HepG2 (cell line): ENCODE data around the gene RNF13. TPM values are rescaled to one million over a fixed set of nuclear protein-coding genes. Genes with fewer than 3 reads are reported as not detected.

Experiments
- ATAC-seq: fragments of 200-7000 bp; cut with Tn5 transposase; 3 replicates; pipeline ENCODE4 v1.9.1; 2020; ENCODE audit warnings: mild to moderate bottlenecking, moderate library complexity
- BruUV-seq: library from RNA; stranded (reverse); fragments of 400-500 nt; replicated peaks from 2 replicates; lab custom pipeline; 2021; lab: Mats Ljungman, UMichigan
- CTCF ChIA-PET: fragments of 300-600 bp; formaldehyde crosslinking; extraction: SDS; loops from one replicate; lab custom pipeline; 2021; ENCODE audit warnings: low total read pairs, inconsistent platforms, low intra/inter-chr PET ratio; lab: Yijun Ruan, JAX
- POLR2A ChIA-PET: fragments of 350-600 bp; sonication (Branson Sonifier 250); formaldehyde crosslinking; loops from one replicate; lab custom pipeline; 2020; ENCODE audit warnings: antibody characterized with exemption, inconsistent platforms; lab: Yijun Ruan, JAX
- DNase-seq: peaks from one replicate; pipeline ENCODE4 v3.0.0-alpha.2; 2015; ENCODE audit warnings: low spot score
- FAIRE-seq: peaks from 3 replicates; lab custom pipeline; 2011; peaks lifted over from hg19 to GRCh38; lab: Jason Lieb, UNC
- H2AFZ ChIP-seq: one replicate; pipeline ENCODE4 v1.6.1; 2011; ENCODE audit warnings: low read length, inconsistent platforms
- H3K27ac ChIP-seq: fragments of 300-600 bp; 3 replicates; pipeline ENCODE4 v1.8.0; 2011; ENCODE audit warnings: mixed run types, mild to moderate bottlenecking, mixed read lengths, low read length, inconsistent platforms; ENCODE audit not compliant: insufficient read depth; ENCODE audit errors: extremely low read length
- H3K27me3 ChIP-seq, 2 experiments: fragments of 200-600 bp in 1 of 2; 2 replicates in 1 of 2; 3 replicates in 1 of 2; pipeline versions ENCODE4 v1.6.0 to v1.8.0; 2011; ENCODE audit warnings: low read length in 2 of 2, mild to moderate bottlenecking in 2 of 2, moderate library complexity in 2 of 2, inconsistent platforms in 1 of 2; ENCODE audit not compliant: insufficient read depth in 2 of 2, control insufficient read depth in 1 of 2
- H3K36me3 ChIP-seq, 2 experiments: fragments of 200-600 bp in 1 of 2; replicated peaks in 1 of 2; 2 replicates in 1 of 2; 3 replicates in 1 of 2; pipeline versions ENCODE4 v1.5.1 to v1.8.0; 2011; ENCODE audit warnings: low read length in 2 of 2, inconsistent platforms in 1 of 2; ENCODE audit not compliant: insufficient read depth in 2 of 2, control insufficient read depth in 1 of 2
- H3K4me1 ChIP-seq: 2 replicates; pipeline ENCODE4 v1.5.1; 2012; ENCODE audit warnings: low read length, inconsistent platforms; ENCODE audit not compliant: insufficient read depth
- H3K4me2 ChIP-seq: 2 replicates; pipeline ENCODE4 v1.6.0; 2011; ENCODE audit warnings: low read depth, low read length, inconsistent platforms
- H3K4me3 ChIP-seq, 3 experiments: fragments of 200-600 bp in 1 of 3; sonication (generic), shearing (Covaris generic) in 1 of 3; replicated peaks in 1 of 3; 2 replicates each; pipeline ENCODE4 v1.5.1; 2011 to 2016; ENCODE audit warnings: low read length in 3 of 3, inconsistent platforms in 2 of 3, low read depth in 2 of 3, mild to moderate bottlenecking in 2 of 3, control low read depth in 1 of 3, mixed read lengths in 1 of 3; ENCODE audit not compliant: insufficient read depth in 1 of 3
- H3K79me2 ChIP-seq: one replicate; pipeline ENCODE4 v1.6.1; 2011; ENCODE audit warnings: low read length, inconsistent platforms; ENCODE audit not compliant: insufficient read depth
- H3K9ac ChIP-seq: 2 replicates; pipeline ENCODE4 v1.6.0; 2011; ENCODE audit warnings: mild to moderate bottlenecking, low read depth, low read length, inconsistent platforms; ENCODE audit not compliant: insufficient read depth
- H3K9me3 ChIP-seq: 2 replicates; pipeline ENCODE4 v1.5.1; 2012; ENCODE audit warnings: mild to moderate bottlenecking, low read length
- H4K20me1 ChIP-seq: 2 replicates; pipeline ENCODE4 v1.6.0; 2011; ENCODE audit warnings: inconsistent platforms, mild to moderate bottlenecking, low read length, moderate library complexity; ENCODE audit not compliant: insufficient read depth
- ATAD3A ChIP-seq: sonication (generic); formaldehyde crosslinking; IDR thresholded peaks from 2 replicates; pipeline ENCODE4 v1.4.0; 2020; ENCODE audit warnings: missing genetic modification reagents
- BORCS8-MEF2B ChIP-seq: sonication (generic); formaldehyde crosslinking; IDR thresholded peaks from 2 replicates; pipeline ENCODE4 v1.8.0; 2022; ENCODE audit warnings: mild to moderate bottlenecking, missing genetic modification reagents
- IKZF1 ChIP-seq: fragments of 450-650 bp; IDR thresholded peaks from 2 replicates; pipeline ENCODE4 v1.7.1; 2016
- RELA ChIP-seq: sonication (generic); formaldehyde crosslinking; IDR thresholded peaks from 2 replicates; pipeline ENCODE4 v1.4.0; 2020; ENCODE audit warnings: missing genetic modification reagents
- SRSF4 ChIP-seq: fragments of 200-400 bp; formaldehyde crosslinking; IDR thresholded peaks from one replicate; pipeline ENCODE4 v1.6.1; 2018; ENCODE audit warnings: mild to moderate bottlenecking, low read depth, low read length, moderate library complexity; ENCODE audit not compliant: poor library complexity, severe bottlenecking
- XBP1 ChIP-seq: sonication (generic); formaldehyde crosslinking; IDR thresholded peaks from 2 replicates; pipeline ENCODE4 v1.5.0; 2020; ENCODE audit warnings: missing genetic modification reagents
- ZBTB20 ChIP-seq: sonication (generic); formaldehyde crosslinking; IDR thresholded peaks from 2 replicates; pipeline ENCODE4 v1.8.1; 2023; ENCODE audit warnings: missing genetic modification reagents, low read depth, mild to moderate bottlenecking, borderline replicate concordance
- ZMYM3 ChIP-seq: sonication (generic); formaldehyde crosslinking; IDR thresholded peaks from 2 replicates; pipeline ENCODE4 v1.5.1; 2020; ENCODE audit warnings: mild to moderate bottlenecking, missing genetic modification reagents
- ZNF264 ChIP-seq: sonication (generic); formaldehyde crosslinking; IDR thresholded peaks from 2 replicates; pipeline ENCODE4 v1.4.0; 2020; ENCODE audit warnings: missing genetic modification reagents
- WGBS: methylation state at CpG from one replicate; pipeline ENCODE4 v1.1.6; 2017; ENCODE audit warnings: low lambda C conversion rate; 5-methylcytosine and 5-hydroxymethylcytosine counted together
- in situ Hi-C: cut with HindIII; loops from 2 replicates; pipeline ENCODE4 v1.10.0; 2017; ENCODE audit warnings: low pct_unique_long_range_greater_than_20kb; ENCODE audit not compliant: extremely low pct_ligation_motif_present
- intact Hi-C: fragments of 100-400 bp; cut with micrococcal nuclease; formaldehyde crosslinking; loops from one replicate; pipeline ENCODE4 v1.10.0; 2022; ENCODE audit not compliant: unreplicated experiment
- polyA plus RNA-seq, 8 experiments: library from polyadenylated mRNA; depleted of rRNA in 3 of 8; stranded (reverse) in 7 of 8; unstranded in 1 of 8; fragments of >200 nt; fragmentation: Illumina TruSeq in 4 of 8; extraction: Trizol in 4 of 8; gene quantifications; 2 replicates each; pipeline versions ENCODE4 v1.2.1 to v1.2.3, GENCODE V29; 2011 to 2016; ENCODE audit warnings: low read depth in 4 of 8, missing spikeins in 1 of 8, mixed read lengths in 1 of 8; ENCODE audit not compliant: insufficient read depth in 1 of 8
- total RNA-seq, 5 experiments: library from RNA; depleted of rRNA; stranded (reverse); fragments of >200 nt; fragmentation: Illumina TruSeq; extraction: Trizol; gene quantifications; 2 replicates each; pipeline ENCODE4 v1.2.3, GENCODE V29; 2016; ENCODE audit warnings: low read depth in 1 of 5
- TF ChIP-seq, protein P1 (sequence below): sonication (generic); formaldehyde crosslinking; IDR thresholded peaks from 2 replicates; pipeline ENCODE4 v1.5.0; 2020; ENCODE audit warnings: mild to moderate bottlenecking, missing genetic modification reagents
- TF ChIP-seq, protein P2 (sequence below): sonication (generic); formaldehyde crosslinking; IDR thresholded peaks from 2 replicates; pipeline ENCODE4 v1.4.0; 2020; ENCODE audit warnings: missing genetic modification reagents
- TF ChIP-seq, protein P3 (sequence below): sonication (generic); formaldehyde crosslinking; conservative IDR thresholded peaks from 2 replicates; pipeline ENCODE4 v1.4.0; 2020; ENCODE audit warnings: missing genetic modification reagents

The RNF13 gene
- total and polyA plus RNA-seq, 2 of the 13 experiments (the other 11 are each of a cell fraction or from before 2014, with no cell fraction given): 39.8 to 46.0 TPM

DNA sequence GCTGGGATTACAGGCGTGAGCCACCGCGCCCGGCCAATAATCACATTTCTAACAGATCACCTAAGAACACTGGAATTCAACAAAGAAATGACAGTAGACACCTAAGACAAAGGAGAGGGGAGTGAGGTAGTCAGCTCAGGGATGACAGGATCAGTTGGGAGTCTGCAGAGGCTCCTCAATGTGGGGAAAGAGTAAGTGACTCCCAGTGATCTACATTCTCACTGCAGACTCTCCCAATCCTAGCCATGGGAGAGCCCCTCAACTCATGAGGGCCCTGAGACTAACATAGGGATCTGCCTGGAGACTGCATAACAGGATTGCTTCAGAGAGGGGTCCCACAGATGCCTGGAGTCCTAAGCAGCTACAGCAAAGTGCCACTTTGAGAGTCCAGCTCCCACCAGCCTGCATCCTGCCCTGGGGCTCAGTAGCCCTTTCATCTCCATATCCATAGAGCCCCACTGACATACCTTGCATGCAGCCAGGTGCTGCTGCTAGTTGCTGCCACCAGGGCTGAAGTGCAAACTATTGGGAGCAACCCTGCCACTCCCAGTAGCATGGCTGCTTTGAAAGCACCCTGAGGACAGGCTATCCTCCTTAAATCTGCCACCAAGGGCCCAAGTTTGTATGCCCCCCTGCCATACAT is 179.5 kb downstream of the RNF13 start:
- ChIA-PET CTCF (no interaction called here), POLR2A (no interaction called here)
- intact Hi-C loops: no loop called here
- no peaks in the 10 kb centered on the region for H3K36me3 ChIP-seq
- H3K79me2 ChIP-seq: no peaks in the 10 kb centered on the region
- peak; percentile 72 for ATAC-seq
- BruUV-seq: no TSS peak
- TF ChIP-seq ZNF264 (CRISPR knock-in tag) (no peak), BORCS8-MEF2B (no peak), SRSF4 (no peak), ATAD3A (CRISPR knock-in tag) (no peak), ZBTB20 (CRISPR knock-in tag) (no peak), IKZF1 (no peak), ZMYM3 (no peak), XBP1 (no peak), RELA (CRISPR knock-in tag) (no peak)
- TF ChIP-seq, protein P1, sequence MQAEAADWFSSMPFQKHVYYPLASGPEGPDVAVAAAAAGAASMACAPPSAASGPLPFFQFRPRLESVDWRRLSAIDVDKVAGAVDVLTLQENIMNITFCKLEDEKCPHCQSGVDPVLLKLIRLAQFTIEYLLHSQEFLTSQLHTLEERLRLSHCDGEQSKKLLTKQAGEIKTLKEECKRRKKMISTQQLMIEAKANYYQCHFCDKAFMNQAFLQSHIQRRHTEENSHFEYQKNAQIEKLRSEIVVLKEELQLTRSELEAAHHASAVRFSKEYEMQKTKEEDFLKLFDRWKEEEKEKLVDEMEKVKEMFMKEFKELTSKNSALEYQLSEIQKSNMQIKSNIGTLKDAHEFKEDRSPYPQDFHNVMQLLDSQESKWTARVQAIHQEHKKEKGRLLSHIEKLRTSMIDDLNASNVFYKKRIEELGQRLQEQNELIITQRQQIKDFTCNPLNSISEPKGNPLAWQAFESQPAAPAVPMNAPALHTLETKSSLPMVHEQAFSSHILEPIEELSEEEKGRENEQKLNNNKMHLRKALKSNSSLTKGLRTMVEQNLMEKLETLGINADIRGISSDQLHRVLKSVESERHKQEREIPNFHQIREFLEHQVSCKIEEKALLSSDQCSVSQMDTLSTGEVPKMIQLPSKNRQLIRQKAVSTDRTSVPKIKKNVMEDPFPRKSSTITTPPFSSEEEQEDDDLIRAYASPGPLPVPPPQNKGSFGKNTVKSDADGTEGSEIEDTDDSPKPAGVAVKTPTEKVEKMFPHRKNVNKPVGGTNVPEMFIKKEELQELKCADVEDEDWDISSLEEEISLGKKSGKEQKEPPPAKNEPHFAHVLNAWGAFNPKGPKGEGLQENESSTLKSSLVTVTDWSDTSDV (CRISPR knock-in tag): no peak
- TF ChIP-seq, protein P2, sequence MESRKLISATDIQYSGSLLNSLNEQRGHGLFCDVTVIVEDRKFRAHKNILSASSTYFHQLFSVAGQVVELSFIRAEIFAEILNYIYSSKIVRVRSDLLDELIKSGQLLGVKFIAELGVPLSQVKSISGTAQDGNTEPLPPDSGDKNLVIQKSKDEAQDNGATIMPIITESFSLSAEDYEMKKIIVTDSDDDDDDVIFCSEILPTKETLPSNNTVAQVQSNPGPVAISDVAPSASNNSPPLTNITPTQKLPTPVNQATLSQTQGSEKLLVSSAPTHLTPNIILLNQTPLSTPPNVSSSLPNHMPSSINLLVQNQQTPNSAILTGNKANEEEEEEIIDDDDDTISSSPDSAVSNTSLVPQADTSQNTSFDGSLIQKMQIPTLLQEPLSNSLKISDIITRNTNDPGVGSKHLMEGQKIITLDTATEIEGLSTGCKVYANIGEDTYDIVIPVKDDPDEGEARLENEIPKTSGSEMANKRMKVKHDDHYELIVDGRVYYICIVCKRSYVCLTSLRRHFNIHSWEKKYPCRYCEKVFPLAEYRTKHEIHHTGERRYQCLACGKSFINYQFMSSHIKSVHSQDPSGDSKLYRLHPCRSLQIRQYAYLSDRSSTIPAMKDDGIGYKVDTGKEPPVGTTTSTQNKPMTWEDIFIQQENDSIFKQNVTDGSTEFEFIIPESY (CRISPR knock-in tag): no peak
- TF ChIP-seq, protein P3, sequence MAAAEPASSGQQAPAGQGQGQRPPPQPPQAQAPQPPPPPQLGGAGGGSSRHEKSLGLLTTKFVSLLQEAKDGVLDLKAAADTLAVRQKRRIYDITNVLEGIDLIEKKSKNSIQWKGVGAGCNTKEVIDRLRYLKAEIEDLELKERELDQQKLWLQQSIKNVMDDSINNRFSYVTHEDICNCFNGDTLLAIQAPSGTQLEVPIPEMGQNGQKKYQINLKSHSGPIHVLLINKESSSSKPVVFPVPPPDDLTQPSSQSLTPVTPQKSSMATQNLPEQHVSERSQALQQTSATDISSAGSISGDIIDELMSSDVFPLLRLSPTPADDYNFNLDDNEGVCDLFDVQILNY: no peak
- H3K4me3 ChIP-seq: no peak overlapping the region
- no peak for DNase-seq
- no peak for FAIRE-seq
- 81% methylated on average over 4 of the region's 4 CpGs for WGBS
- no peak overlapping the region for H3K9ac ChIP-seq
- H4K20me1 ChIP-seq: no peaks in the 10 kb centered on the region
- H2AFZ ChIP-seq: no peak overlapping the region
- in situ Hi-C loops: no loop called here
- peaks cover 5% of the 10 kb centered on the region; the same call in 1 of the 2 replicates for H3K4me1 ChIP-seq
- H3K27ac ChIP-seq: no peak overlapping the region
- no peak overlapping the region for H3K4me2 ChIP-seq
- no peaks in the 10 kb centered on the region; a peak in 1 of 5 replicates for H3K27me3 ChIP-seq
- peaks cover 19% of the 10 kb centered on the region for H3K9me3 ChIP-seq
